ENCODE results near the gene MOB1A. TPM values are rescaled to one million over a fixed set of nuclear protein-coding genes. Genes with fewer than 3 reads are reported as not detected.

The MOB1A gene
- total RNA-seq, 1 donor from 2014 or later = 96.1 TPM

DNA sequence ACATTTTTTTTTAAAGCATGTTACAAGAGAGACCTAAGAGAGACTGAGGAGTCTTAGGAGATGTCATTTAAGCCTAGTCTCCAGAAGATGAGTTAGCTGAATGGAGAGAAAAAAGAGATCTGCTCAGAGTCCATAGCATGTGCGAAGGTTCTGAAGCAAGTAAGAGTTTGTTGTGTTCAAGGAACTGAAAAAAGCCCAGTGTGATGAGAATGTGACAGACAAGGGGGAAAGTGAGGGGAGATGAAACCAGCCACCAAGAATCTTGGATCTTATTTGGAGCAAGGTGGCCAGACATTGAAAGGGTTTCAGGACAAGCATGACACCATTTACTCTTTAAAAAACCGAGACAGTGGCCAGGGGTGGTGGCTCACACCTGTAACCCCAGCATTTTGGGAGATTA is 5.2 kb upstream of the MOB1A start:
- no peak overlapping the region for H3K27ac Mint-ChIP-seq (ENCODE audit: unreplicated experiment)
- peaks cover 2% of the 10 kb centered on the region for H3K4me1 Mint-ChIP-seq (ENCODE audit: unreplicated experiment)
- DNase-seq (ENCODE audit: extremely low spot score, unreplicated experiment) = no peak
- H3K27me3 Mint-ChIP-seq (ENCODE audit: unreplicated experiment) = peaks cover 10% of the 10 kb centered on the region
- H3K9me3 Mint-ChIP-seq (ENCODE audit: unreplicated experiment) = no peaks in the 10 kb centered on the region
- H3K36me3 Mint-ChIP-seq (ENCODE audit: unreplicated experiment) = no peaks in the 10 kb centered on the region
- H3K4me3 Mint-ChIP-seq (ENCODE audit: unreplicated experiment) = no peak overlapping the region
- TF ChIP-seq, protein P1, sequence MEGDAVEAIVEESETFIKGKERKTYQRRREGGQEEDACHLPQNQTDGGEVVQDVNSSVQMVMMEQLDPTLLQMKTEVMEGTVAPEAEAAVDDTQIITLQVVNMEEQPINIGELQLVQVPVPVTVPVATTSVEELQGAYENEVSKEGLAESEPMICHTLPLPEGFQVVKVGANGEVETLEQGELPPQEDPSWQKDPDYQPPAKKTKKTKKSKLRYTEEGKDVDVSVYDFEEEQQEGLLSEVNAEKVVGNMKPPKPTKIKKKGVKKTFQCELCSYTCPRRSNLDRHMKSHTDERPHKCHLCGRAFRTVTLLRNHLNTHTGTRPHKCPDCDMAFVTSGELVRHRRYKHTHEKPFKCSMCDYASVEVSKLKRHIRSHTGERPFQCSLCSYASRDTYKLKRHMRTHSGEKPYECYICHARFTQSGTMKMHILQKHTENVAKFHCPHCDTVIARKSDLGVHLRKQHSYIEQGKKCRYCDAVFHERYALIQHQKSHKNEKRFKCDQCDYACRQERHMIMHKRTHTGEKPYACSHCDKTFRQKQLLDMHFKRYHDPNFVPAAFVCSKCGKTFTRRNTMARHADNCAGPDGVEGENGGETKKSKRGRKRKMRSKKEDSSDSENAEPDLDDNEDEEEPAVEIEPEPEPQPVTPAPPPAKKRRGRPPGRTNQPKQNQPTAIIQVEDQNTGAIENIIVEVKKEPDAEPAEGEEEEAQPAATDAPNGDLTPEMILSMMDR (IDR thresholded peaks at IDR 0.05) = no peak

DNA sequence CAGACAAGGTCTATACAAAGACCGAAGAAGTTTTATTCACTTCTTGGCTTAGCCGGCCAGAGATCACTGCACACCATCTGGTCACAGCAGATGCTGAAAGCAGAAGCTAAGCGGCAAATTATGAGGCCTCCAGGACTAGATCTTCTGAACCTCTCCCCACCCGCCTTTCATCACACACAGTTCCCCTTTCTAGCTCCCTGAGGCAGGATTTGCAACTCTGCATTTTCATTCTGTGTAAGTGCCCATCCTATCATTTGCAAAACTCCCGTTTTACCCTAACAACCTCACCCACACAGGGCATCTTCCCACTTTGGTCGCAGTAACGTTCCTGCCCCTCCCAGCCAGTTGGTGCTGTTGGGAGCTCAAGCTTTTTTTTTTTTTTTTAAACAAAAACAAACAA is 3.1 kb upstream of the MOB1A start:
- Mint-ChIP-seq H3K4me1 (ENCODE audit: unreplicated experiment) (peaks cover 8% of the 10 kb centered on the region), H3K4me3 (ENCODE audit: unreplicated experiment) (no peak overlapping the region), H3K27me3 (ENCODE audit: unreplicated experiment) (peaks cover 10% of the 10 kb centered on the region), H3K27ac (ENCODE audit: unreplicated experiment) (no peak overlapping the region), H3K9me3 (ENCODE audit: unreplicated experiment) (no peaks in the 10 kb centered on the region), H3K36me3 (ENCODE audit: unreplicated experiment) (no peaks in the 10 kb centered on the region)
- no peak for DNase-seq (ENCODE audit: extremely low spot score, unreplicated experiment)
- TF ChIP-seq, protein P1 (IDR thresholded peaks at IDR 0.05) = no peak

DNA sequence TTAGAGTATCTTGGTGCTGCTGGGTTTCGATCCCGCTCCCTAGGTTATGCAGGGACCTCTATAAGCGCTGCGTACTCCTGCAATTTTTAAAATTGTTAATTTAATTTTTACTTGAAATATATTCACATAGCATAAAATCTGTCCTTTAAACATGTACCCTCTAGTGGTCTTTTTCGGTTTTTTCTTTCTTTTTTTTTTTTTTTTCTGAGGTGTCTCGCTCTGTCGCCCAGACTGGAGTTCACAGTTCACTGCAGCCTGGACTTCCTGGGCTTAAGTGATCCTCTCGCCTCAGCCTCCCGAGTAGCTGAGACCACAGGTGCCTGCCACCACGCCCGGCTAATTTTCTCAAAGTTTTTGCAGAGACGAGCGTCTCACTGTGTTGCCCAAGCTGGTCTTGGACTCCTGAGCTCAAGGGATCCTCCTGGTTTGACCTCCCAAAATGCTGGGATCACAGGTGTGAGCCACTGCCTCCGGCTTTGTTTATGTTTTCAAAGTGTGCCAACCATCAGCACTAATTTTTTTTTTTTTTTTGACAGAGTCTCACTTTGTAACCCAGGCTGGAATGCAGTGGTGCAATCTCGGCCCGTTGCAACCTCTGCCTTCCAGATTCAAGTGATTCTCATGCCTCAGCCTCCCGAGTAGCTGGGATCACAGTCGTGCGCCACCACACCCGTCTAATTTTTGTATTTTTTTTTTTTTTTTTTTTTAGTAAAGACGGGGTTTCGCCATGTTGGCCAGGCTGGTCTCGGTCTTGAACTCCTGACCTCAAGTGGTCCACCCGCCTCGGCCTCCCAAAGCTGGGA is 585 bp upstream of the MOB1A start:
- Mint-ChIP-seq H3K27me3 (ENCODE audit: unreplicated experiment) (peaks cover 5% of the 10 kb centered on the region), H3K4me3 (ENCODE audit: unreplicated experiment) (peak overlapping the region; percentile 80), H3K9me3 (ENCODE audit: unreplicated experiment) (no peaks in the 10 kb centered on the region), H3K27ac (ENCODE audit: unreplicated experiment) (peak overlapping the region; percentile 77), H3K36me3 (ENCODE audit: unreplicated experiment) (no peaks in the 10 kb centered on the region), H3K4me1 (ENCODE audit: unreplicated experiment) (peaks cover 26% of the 10 kb centered on the region)
- peak; percentile 78 for DNase-seq (ENCODE audit: extremely low spot score, unreplicated experiment)
- TF ChIP-seq, protein P1 (IDR thresholded peaks at IDR 0.05) = peak; percentile 60

DNA sequence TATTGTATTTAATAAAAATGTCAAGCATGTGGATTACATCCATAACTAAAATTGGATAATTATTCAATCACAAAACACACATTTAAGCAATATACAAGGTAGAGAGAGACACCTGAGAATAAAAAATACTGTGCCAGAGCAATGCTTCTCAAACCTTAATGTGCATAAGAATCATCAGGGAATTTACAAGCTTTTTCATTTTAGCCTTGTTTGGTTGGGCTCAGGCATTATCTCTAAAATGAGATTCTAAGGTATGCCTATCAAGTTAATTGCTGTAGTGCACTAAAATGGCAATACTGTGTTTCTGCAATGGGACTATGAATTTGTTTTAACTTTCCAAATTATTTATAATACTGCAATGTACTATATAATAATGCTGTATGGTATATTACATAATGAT is 983 bp downstream of the MOB1A start:
- no peaks in the 10 kb centered on the region for H3K36me3 Mint-ChIP-seq (ENCODE audit: unreplicated experiment)
- peak overlapping the region; percentile 77 for H3K27ac Mint-ChIP-seq (ENCODE audit: unreplicated experiment)
- H3K27me3 Mint-ChIP-seq (ENCODE audit: unreplicated experiment) = no peaks in the 10 kb centered on the region
- TF ChIP-seq, protein P1 (IDR thresholded peaks at IDR 0.05) = no peak
- DNase-seq (ENCODE audit: extremely low spot score, unreplicated experiment) = no peak
- no peaks in the 10 kb centered on the region for H3K9me3 Mint-ChIP-seq (ENCODE audit: unreplicated experiment)
- H3K4me3 Mint-ChIP-seq (ENCODE audit: unreplicated experiment) = peak overlapping the region; percentile 80
- H3K4me1 Mint-ChIP-seq (ENCODE audit: unreplicated experiment) = peaks cover 30% of the 10 kb centered on the region

DNA sequence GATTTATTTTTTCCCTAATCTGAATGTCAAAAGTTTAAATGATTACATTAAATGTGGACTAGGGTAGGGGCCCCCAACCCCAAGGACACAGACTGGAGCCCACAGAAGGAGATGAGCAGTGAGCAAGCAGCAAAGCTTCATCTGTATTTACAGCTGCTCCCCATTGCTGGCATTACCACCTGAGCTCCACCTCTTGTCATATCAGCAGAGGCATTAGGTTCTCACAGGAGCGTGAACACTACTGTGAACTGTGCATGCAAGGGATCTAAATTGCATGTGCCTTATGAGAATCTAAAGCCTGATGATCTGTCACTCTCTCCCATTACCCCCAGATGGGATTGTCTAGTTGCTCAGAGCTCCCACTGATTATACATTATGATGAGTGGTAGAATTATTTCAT is 3.8 kb downstream of the MOB1A start:
- no peaks in the 10 kb centered on the region for H3K27me3 Mint-ChIP-seq (ENCODE audit: unreplicated experiment)
- H3K4me3 Mint-ChIP-seq (ENCODE audit: unreplicated experiment) = no peak overlapping the region
- H3K9me3 Mint-ChIP-seq (ENCODE audit: unreplicated experiment) = no peaks in the 10 kb centered on the region
- H3K27ac Mint-ChIP-seq (ENCODE audit: unreplicated experiment) = no peak overlapping the region
- peaks cover 32% of the 10 kb centered on the region for H3K4me1 Mint-ChIP-seq (ENCODE audit: unreplicated experiment)
- TF ChIP-seq, protein P1 (IDR thresholded peaks at IDR 0.05) = no peak
- peaks cover 7% of the 10 kb centered on the region for H3K36me3 Mint-ChIP-seq (ENCODE audit: unreplicated experiment)
- peak; percentile 23 for DNase-seq (ENCODE audit: extremely low spot score, unreplicated experiment)

All from osteocyte (in vitro differentiated cells).